Glomerular visceral epithelial cell (primary cell): ENCODE measurements around the gene YPEL1.

Experiments used
- DNase-seq: peaks from one replicate; pipeline ENCODE4 v3.0.0-alpha.2; 2016; ENCODE audit errors: extremely low spot score

YPEL1 gene, protein sequence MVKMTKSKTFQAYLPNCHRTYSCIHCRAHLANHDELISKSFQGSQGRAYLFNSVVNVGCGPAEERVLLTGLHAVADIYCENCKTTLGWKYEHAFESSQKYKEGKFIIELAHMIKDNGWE

DNA sequence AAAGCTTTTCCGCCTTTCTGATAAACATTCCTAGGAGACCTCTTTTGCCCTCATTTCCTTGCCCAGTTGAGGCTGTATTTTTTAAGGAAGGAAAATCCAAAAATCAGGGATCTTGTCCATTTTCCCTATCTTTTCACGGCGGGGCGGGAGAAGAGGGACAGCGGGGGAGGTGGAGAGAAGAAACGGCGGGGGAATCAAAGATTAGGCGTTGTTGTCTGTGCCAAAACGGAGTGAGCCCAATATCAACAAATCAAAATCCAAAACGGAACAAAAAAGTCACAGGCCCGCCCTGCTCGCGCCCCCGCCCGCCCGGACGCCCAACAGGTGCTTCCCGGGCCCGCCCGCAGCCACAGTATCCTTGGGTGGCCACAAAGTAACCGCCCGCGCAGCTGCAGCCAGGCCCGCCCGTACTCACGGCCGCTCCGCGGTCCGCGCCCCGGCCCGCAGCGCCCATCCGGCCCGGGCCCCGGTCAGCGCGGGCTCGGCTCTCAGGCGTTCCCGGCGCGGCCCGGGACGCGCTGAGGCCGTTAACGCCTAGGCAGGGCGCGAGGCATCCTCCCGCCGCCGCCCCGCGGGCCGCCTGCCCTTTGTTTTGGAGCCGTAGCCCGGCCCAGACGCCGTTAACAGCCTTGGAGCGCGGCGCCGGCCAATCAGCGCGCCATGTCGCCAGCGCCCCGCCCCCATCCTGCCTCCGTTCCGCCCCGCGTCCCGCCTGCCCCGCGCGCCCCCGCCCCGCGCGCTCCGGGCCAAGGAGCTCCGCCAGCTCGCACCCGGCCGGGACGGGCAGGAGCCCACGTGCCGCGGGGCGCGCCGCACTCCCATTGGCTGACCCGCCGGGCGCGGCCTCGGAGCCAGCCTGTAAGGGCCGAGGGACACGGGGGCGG is at the start of gene YPEL1:
Gene YPEL1 (minus strand): TSS at position 595 of the 884 bp plus-strand sequence. CDS start 25,050 bp downstream, outside the sequence.
- peak; percentile 97 for DNase-seq

DNA sequence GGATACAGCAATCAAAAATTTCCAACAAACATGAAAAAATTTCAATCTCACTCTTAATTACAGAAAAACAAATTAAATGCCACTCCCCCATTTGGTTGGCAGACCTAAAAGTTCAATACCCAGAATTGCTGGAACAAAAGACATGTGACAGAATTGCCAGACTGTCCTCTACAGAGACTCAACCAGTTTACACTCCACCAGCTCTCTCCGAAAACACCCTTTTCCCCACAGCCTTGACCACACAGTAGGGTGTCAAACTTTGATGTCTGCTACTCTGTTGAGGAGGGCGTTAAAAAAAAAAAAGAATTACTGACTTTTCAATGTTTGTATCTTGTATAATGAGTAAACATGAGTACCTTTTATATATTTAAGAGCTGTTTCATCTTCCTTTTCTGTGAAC is 44.7 kb upstream of the YPEL1 start:
- DNase-seq: no peak

DNA sequence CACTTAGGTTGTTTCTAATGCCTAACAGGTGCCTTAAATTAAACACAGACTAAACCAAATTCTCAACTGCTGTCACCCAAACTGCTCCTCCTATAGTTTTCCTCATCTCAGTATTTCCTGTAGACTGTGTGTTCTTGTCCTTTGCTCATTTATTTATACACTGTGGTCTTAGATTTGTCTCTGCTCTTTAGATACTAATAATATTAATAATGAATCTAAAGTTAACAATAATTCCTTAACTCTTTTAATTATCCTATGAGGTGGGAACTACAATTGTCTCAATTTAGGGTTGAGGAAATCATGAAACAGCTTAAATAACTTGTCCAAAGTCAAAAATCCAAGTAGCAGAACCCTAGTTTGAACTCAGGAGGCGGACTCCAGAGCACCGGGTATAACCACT is 43.9 kb upstream of the YPEL1 start:
- no peak for DNase-seq

DNA sequence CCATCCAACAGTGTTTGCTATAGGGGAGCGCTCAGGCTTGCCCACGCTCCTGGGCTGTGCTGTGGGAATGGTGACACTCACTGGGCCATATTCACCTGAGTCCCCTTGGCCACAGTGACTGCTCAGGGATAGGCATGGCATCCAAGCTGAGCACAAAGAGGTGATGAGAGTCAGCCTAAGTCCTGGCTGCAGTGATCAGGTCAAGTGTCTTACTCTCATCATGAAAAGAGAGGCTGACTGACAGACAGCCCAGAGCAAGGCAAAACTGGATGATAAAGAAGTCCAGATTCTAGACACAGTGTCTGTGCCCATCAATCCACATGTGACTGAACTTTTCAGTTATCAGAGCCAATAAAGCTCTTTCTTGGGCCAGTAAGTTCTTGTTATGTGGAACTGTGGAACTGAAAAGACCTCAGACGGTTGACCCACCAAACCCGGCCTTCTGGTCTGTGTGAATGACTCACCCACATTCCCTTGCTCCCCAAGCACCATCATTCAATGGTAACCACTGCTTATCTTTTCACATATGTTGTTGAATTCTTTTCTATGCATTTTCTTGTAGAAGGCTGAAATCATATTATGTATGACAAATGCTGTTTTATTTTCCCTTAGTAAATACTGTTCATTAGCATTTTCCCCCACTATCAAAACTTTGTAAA is 43.2 kb upstream of the YPEL1 start:
- peak; percentile 69 for DNase-seq

DNA sequence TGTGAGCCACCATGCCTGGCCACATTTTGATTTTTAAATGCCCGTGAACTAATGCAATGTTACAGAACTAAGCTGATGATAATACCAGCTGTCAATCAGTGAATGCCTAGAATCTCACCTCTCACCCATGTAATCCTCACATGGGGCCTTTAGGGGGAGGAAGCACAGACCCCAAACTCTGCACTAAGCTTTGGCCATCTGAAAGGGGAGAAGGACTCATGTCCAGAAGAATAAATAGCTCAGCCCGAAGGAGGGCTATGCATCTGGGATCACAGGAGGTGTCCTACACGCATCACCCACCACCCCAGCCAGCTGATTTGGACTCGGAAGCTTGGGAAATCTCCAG is 36.0 kb upstream of the YPEL1 start:
- DNase-seq: no peak

DNA sequence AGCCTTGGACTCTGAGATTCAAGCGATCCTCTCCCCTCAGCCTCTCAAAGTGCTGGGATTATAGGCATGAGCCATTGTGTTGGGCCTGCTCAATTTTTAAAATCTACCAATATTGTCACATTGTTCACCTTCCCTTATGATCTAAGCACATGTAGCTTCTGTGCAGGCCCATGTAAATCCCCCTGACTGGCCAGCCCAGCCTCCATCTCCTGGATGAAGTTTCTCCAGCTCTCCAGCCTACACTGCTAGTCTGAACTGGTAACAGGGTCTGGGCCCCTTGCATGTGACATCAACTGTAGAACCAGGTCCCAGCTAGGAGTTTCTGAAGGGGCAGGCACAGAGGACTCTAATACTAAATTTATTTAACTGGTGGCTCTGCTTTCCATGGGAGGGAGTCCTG is 32.8 kb upstream of the YPEL1 start:
- no peak for DNase-seq

DNA sequence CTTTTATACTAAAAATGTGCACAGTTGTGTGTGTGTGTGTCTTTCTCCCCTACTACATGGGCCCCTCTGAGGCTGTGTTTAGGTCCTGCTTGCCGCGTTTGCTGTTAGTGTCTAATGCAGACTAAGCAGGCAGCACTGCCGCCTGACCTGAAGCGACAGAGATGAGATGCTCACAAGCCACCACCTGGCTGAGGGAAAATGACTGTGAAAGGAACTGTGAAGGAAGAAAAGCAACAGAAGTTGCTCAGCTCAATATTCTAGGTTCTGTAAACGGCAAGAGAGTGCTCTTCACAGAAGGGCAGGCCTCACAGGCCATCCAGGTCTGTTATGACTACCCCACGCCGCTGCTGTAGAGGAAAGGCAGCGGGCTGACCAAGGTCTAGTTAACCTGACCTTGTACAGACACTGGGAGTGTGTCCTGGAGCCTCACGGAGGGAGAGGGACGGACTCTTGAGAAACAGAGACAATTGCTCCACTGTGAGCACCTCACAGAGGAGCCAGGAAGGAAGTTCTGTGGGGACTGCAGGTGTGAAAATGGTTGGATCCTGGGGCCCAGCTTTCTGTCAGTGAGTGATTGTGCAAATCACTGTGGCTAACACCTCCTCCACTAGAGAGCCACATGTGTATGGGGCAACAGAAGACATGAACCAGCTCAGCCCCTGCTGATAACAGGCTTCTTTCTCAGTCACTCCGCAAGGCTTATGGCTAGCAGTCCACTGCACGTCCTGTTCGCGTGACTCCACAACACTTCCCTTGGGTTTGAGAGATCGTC is 31.3 kb upstream of the YPEL1 start:
- DNase-seq: no peak

DNA sequence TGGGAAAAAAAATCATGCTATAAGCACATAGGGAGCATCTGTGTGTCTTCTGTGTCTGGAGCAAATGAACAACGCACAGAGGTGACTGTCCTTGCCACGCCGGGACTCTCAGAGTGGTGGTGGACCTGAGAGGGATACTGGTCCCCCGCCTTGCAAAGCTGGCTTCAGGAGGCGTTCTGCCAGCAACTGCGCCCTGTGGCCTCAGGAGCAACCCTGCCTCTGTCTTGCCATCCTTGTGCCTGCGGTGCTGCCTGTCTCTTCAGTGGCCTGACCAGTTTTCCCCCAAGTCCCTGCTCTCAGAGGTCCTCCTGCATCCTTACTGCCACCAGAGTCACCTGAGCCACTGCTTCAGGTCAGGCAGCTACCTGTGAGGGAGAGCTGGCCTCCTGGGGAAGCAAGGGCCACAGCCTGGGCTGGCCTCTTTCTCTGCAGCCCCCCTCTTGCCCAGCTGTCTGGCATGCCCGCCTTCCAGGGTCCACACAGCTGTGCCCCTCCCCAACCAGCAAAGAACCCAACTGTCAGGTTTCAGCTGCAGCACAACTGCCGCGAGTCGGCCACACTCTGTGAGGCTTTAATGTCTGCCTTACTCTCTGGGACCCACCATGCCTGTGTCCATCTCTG is 30.4 kb upstream of the YPEL1 start:
- no peak for DNase-seq

DNA sequence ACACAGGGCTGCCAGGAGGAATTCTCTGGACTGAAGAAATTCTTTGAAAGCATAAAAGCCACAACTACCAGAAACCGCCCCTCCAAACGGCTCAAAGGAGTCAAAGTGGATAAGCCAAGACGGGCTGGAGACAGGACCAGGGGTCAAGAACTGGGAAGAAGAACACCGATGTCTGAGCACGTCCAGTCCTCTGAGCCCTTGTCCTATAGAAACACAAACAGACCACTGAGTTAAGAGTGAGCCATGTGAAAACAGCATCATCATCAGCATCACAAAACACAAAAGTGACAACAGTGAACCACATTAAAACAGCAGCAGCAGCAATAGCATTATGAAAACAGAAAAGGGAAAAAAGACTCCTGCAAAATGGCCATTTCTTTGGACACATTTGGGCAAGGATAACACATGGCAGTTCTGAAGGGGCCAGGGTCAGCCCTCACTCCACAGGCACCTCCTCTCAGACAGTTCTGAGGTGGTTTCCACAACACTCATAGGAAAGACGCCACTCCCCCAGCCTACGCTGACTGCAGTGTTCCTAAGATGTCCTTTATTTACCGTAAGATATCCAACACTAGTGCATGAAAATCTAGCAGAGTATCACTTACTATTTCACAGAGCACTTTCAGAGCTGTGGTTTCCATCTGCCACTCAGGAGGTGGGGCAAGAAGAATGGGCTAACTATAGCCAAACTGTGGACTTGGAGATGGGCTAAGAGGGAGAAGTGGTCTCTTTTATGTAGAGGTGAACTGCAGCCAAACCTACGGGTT is 28.6 kb upstream of the YPEL1 start:
- DNase-seq: no peak

DNA sequence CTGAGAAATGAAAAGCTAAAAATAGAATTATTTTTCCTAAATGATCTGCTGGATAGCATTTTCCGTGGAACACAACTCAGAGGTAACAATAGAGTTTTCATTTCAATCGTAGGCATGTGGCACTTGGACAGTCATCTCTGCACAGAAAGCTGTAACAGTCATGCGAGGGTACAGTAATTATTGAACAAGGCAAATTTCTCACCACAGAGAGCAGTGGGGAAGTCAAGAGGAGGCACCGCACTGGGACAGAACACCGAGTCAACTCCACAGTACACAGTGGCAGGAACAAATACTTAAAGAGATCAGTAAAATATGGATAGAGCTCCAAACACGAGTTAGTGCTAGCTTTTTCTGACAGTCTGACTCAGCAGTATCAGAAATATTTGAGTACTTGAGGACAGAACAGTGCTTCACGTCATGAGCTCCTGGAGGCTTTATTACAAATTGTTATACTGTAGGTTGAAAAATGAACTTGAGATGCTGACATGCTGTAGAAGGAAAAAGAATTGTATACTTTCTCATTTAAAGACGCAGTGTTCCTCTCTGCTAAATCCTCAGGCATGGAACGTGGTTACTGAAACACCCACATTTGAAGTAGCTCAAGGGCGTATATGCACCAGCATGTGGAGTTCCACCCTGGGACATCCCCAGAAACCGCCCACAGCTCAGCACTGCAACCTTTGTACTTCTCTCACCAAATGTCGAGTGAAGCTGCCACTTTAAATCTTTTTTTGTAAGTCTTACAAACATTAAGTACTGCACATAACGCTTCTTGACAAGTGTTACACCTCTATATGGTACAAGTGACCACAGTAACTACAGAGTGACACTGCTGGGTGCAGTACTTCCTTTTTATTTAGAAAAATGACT is 27.4 kb upstream of the YPEL1 start:
- no peak for DNase-seq

DNA sequence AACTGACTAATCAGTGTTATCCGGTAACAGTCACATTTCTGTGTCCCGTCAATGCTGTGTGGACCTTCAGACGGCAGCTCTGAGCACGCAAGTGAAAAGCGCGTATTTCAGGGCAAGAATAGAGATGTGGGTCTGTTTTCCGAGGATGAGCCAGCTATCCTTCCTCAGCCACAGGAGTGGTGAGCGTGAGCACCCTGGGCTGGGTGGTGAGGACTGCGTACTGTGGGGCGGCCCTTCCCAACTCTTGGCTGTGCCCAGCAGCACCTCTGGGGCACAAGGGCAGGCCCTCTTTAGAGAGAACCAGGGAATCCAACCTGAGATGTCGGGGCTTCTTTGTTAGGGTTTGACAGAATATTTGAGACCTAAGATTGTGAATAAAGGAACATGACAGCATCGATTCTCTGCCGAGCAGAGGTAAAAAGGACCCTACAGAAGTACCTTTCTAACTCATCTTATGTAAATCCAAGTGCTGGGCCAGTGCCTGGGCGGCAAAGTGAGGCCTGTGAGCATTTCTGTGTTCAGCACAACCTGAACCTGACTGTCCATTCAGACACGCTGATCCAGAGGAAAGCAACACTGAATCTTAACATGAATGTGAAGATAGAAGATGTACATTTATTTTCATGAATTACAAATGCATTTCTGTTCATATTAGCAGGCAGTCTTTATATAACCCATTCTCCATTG is 26.5 kb upstream of the YPEL1 start:
- no peak for DNase-seq

DNA sequence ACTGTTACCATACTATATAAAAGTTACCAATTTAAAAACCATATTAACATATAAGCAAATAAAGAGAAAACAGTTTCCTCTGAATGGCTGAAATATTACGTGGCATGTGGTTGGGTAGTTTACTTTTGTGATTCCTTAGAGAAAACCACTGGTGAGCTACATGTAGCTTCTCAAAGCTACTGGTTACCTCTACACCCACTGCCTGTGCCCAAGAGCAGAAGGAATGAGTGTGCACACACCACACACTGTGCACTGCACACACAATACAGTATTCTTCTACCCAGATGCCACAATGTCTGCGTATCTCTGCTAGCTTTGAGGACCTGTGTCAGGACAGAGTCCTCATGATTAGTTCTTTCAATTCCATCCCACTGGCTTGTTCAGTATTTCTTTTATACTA is 25.5 kb upstream of the YPEL1 start:
- DNase-seq: no peak

DNA sequence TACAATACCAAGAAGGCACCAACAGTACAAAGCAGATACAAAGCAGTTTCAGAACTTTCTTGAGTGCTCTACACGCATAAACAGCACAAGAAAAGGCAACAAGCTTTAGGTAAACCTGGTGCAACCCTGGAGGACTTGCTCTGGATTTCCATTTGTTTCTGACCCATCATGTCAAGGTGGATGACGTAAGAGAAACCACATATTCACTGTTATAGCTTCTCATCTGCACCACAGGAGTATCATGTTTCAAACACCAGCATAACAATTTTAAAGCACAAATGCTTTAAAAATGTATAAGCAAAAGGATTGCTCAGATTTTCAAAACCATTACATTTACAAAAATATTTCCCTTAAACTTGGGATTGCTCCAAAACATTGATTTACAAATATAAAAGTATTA is 25.0 kb upstream of the YPEL1 start:
- DNase-seq: peak; percentile 27

DNA sequence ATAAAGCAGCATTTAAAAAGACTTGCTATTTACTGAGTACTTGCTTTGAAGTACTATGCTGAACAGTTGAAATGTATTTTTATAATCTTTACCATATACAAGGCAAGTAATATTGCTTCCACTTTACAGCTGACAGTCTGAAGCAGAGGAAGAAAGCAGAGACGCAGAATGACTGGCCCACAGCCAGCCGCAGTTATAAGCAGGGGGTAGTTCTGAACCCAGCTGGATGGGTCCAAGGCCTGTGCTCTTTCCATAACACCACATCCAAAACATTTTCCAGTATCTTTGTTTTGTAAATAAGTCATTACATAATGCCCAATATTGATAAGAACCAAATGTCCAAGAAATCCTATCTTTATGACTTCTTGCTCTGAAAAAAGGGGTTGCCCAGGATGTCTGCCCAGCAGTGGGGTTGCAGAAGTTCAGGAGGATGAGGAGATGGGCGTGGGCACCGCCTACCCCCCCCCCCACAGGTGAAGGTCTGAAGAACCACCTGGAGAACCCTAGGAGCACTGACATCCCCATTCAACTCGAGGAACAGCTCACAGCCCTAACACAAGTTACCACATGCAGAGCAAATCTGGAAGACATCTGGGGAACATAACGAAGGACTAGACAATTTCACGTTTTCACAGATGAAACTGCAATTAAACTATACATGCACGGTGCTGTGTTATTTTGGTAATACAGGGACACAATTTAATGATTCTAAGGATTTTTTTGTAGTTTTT is 24.2 kb upstream of the YPEL1 start:
- no peak for DNase-seq

DNA sequence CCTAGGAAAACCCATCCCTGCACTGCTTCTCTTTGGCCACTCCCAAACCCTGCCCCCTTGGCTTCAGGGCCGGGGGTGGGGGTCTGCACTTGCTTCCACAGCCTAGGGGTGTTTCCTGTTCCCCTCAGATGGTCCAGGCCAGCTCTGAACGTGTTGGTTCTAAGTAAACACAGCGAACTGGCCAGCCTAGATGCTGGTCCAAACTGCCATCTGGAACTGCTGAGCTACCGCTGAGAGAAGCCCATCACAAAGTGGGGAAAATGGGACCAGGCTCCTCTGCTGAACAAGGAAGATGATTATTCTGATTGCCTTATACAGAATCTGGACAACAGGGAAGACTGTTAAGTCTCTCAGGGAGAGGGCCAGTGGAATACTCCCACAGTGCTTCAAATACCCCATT is 23.5 kb upstream of the YPEL1 start:
- no peak for DNase-seq

DNA sequence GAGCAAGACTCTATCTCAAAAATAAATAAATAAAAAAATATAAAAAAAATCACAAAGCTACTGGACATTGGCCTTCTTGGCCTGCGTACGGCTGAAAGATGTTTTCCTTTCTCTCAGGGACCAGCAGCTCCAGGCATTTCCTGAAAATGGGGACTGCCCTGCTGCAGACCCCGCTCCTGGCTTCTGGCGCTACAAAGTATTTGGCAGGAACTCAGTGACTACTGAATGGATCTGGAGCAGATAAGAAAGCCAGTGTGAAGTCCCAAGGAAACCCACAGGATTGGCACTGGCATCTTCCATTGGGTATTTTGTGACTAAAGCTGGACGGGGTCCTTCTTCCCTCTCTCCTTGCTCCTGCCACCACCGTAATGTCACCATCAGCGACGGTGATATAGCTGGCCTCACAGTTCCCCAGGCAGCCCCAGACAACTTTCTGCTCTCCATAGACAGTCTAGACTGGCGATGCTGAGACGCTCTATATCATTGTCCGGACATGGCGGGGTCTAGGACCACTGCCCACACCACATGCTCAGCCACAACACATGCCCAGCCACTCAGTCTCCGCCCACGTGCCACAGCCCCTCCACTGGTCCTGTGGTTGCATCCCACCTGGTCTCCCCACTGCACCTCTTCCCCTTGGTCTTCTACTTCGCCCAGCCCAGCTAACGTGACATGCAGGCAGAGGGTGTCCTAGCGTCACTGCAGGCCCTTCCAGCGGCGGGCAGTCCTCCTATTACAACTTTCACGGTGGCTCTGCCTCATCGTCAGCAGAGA is 22.7 kb upstream of the YPEL1 start:
- DNase-seq: no peak

DNA sequence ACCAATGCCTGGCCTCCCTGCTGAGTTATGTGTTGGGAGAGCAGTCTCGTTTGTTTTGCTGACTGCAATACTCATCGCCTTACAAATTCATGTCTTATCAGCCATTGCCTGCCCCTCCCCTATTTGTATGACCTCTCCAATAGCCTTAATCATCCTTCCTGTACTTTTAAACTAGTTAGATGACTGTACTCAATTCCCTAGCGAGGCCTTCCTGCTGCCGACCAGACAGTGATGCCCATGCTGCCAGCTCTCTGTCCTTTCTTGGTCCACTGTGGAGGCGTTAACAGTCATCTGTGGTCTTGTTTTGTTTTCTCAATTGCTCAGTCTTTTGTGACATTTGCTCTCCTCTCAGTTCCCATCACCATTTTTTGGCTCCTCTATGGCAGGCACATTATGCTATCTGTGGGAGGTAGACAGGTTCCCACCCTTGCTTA is 20.3 kb upstream of the YPEL1 start:
- DNase-seq: no peak

DNA sequence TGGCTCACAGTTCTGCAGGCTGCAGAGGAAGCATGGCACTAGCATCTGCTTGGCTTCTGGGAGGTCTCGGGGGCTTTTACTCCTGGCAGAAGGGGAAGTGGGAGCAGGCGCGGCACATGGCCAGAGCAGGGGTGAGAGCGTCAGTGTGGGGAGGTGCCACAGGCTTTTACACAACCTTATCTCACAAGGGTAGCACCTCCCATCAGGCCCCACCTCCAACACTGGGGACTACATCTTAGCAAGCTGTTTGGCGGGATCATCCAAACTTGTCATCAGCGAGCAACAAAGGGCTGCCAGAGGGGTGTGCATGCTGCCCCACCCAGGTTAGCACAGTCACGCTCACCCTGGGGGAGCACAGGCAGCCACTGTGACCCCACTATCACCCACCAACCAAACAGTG is 18.9 kb upstream of the YPEL1 start:
- DNase-seq: no peak
